HG03196 (cell line): ENCODE data around the gene GALNT18.

Experiments
- ATAC-seq: cut with Tn5 transposase; IDR thresholded peaks from one replicate; pipeline ENCODE4 v1.9.1; 2021; ENCODE audit not compliant: unreplicated experiment

The GALNT18 gene

GRCh38 chr11:11533751-11534150 lies 88.1 kb downstream of the GALNT18 start:
- no peak for ATAC-seq

- no peak for ATAC-seq
Measured at GRCh38 chr11:11533057-11533456, 88.7 kb downstream of the GALNT18 start.

GRCh38 chr11:11532574-11532973 lies 89.2 kb downstream of the GALNT18 start:
- ATAC-seq, result no peak

GRCh38 chr11:11531131-11531908 lies 90.5 kb downstream of the GALNT18 start:
- no peak for ATAC-seq

- ATAC-seq, result no peak
Measured at GRCh38 chr11:11528986-11529385, 92.8 kb downstream of the GALNT18 start.

GRCh38 chr11:11525283-11525682 lies 96.5 kb downstream of the GALNT18 start:
- no peak for ATAC-seq

- ATAC-seq, result no peak
Measured at GRCh38 chr11:11524436-11525061, 97.3 kb downstream of the GALNT18 start.

- ATAC-seq, result no peak
Measured at GRCh38 chr11:11522591-11522990, 99.2 kb downstream of the GALNT18 start.

GRCh38 chr11:11521306-11522002 lies 100.4 kb downstream of the GALNT18 start:
- ATAC-seq, result no peak

- no peak for ATAC-seq
Measured at GRCh38 chr11:11520231-11521015, 101.4 kb downstream of the GALNT18 start.

- ATAC-seq, result no peak
Measured at GRCh38 chr11:11519184-11519583, 102.6 kb downstream of the GALNT18 start.

GRCh38 chr11:11514246-11514645 lies 107.6 kb downstream of the GALNT18 start:
- ATAC-seq, result no peak

GRCh38 chr11:11513422-11513821 lies 108.4 kb downstream of the GALNT18 start:
- ATAC-seq, result no peak

GRCh38 chr11:11512929-11513328 lies 108.9 kb downstream of the GALNT18 start:
- no peak for ATAC-seq

GRCh38 chr11:11512502-11512901 lies 109.3 kb downstream of the GALNT18 start:
- ATAC-seq, result no peak

- ATAC-seq, result no peak
Measured at GRCh38 chr11:11512090-11512489, 109.7 kb downstream of the GALNT18 start.

- no peak for ATAC-seq
Measured at GRCh38 chr11:11510939-11511338, 110.9 kb downstream of the GALNT18 start.

GRCh38 chr11:11505692-11506091 lies 116.1 kb downstream of the GALNT18 start:
- ATAC-seq, result no peak

GRCh38 chr11:11505190-11505589 lies 116.6 kb downstream of the GALNT18 start:
- no peak for ATAC-seq

- no peak for ATAC-seq
Measured at GRCh38 chr11:11504071-11504470, 117.7 kb downstream of the GALNT18 start.

GRCh38 chr11:11502263-11502861 lies 119.4 kb downstream of the GALNT18 start:
- no peak for ATAC-seq
